Measurements from ENCODE around the gene APBB1.
A peak's percentile ranks its signal among the peaks of the same experiment; 100 is the strongest.

Gene APBB1

GRCh38 chr11:6400431-6401345 is 18.2 kb downstream of the APBB1 start:
- H2BK15ac ChIP-seq (replicated peaks; ENCODE audit: low read depth) = no peak overlapping the region
- no peak overlapping the region for H3K4ac ChIP-seq (ENCODE audit: low read depth, low read length)
- H3K4me3 ChIP-seq (ENCODE audit: low read length) = no peak overlapping the region
- H3K79me1 ChIP-seq (ENCODE audit: low read length) = no peaks in the 10 kb centered on the region
- H3K56ac ChIP-seq (ENCODE audit: low read length) = no peak overlapping the region
- no peaks in the 10 kb centered on the region for H3K79me2 ChIP-seq (ENCODE audit: control insufficient read depth, insufficient read depth, low read length)
- no peak for DNase-seq
- H3K18ac ChIP-seq (ENCODE audit: low read length) = no peak overlapping the region
- H4K8ac ChIP-seq (ENCODE audit: low read depth, low read length) = no peak overlapping the region
- no peak overlapping the region for H2BK5ac ChIP-seq (ENCODE audit: low read length)
- no peak overlapping the region for H3K4me2 ChIP-seq (ENCODE audit: low read length)
- no peak overlapping the region for H2AK5ac ChIP-seq (ENCODE audit: low read length)
- H3K23ac ChIP-seq (ENCODE audit: low read length) = no peak overlapping the region
- no peak overlapping the region for H3K9ac ChIP-seq (ENCODE audit: low read length)
- H3K36me3 ChIP-seq (ENCODE audit: control insufficient read depth, insufficient read depth, low read length) = no peaks in the 10 kb centered on the region
- H3K27me3 ChIP-seq (ENCODE audit: insufficient read depth, low read length, poor library complexity) = no peaks in the 10 kb centered on the region
- no peak overlapping the region for H4K5ac ChIP-seq (ENCODE audit: low read length)
- H2BK120ac ChIP-seq (ENCODE audit: low read depth, low read length) = no peak overlapping the region
- H3K4me1 ChIP-seq (ENCODE audit: control insufficient read depth, low read depth, low read length) = no peaks in the 10 kb centered on the region
- WGBS (ENCODE audit: extremely low coverage, insufficient coverage, low lambda C conversion rate) = no CpG with 5 or more reads among the region's 15 CpGs
- H3K27ac ChIP-seq (ENCODE audit: low read depth, low read length) = no peak overlapping the region

GRCh38 chr11:6397636-6398035 is 21.3 kb downstream of the APBB1 start:
- Histone ChIP-seq H3K4me2 (ENCODE audit: low read length) (no peak overlapping the region), H2BK15ac (replicated peaks; ENCODE audit: low read depth) (no peak overlapping the region), H3K27me3 (ENCODE audit: insufficient read depth, low read length, poor library complexity) (no peaks in the 10 kb centered on the region), H3K23ac (ENCODE audit: low read length) (no peak overlapping the region), H2BK5ac (ENCODE audit: low read length) (no peak overlapping the region), H3K79me1 (ENCODE audit: low read length) (no peaks in the 10 kb centered on the region), H2BK120ac (ENCODE audit: low read depth, low read length) (no peak overlapping the region), H3K4ac (ENCODE audit: low read depth, low read length) (no peak overlapping the region), H3K79me2 (ENCODE audit: control insufficient read depth, insufficient read depth, low read length) (no peaks in the 10 kb centered on the region), H4K5ac (ENCODE audit: low read length) (no peak overlapping the region), H3K4me3 (ENCODE audit: low read length) (no peak overlapping the region), H3K9ac (ENCODE audit: low read length) (no peak overlapping the region), H3K56ac (ENCODE audit: low read length) (no peak overlapping the region), H3K4me1 (ENCODE audit: control insufficient read depth, low read depth, low read length) (no peaks in the 10 kb centered on the region), H2AK5ac (ENCODE audit: low read length) (no peak overlapping the region), H3K36me3 (ENCODE audit: control insufficient read depth, insufficient read depth, low read length) (no peaks in the 10 kb centered on the region), H3K27ac (ENCODE audit: low read depth, low read length) (no peak overlapping the region), H4K8ac (ENCODE audit: low read depth, low read length) (no peak overlapping the region), H3K18ac (ENCODE audit: low read length) (no peak overlapping the region)
- no CpG with 5 or more reads among the region's 3 CpGs for WGBS (ENCODE audit: extremely low coverage, insufficient coverage, low lambda C conversion rate)
- DNase-seq = peak; percentile 54

GRCh38 chr11:6397156-6397555 is 21.7 kb downstream of the APBB1 start:
- no peaks in the 10 kb centered on the region for H3K4me1 ChIP-seq (ENCODE audit: control insufficient read depth, low read depth, low read length)

DNA sequence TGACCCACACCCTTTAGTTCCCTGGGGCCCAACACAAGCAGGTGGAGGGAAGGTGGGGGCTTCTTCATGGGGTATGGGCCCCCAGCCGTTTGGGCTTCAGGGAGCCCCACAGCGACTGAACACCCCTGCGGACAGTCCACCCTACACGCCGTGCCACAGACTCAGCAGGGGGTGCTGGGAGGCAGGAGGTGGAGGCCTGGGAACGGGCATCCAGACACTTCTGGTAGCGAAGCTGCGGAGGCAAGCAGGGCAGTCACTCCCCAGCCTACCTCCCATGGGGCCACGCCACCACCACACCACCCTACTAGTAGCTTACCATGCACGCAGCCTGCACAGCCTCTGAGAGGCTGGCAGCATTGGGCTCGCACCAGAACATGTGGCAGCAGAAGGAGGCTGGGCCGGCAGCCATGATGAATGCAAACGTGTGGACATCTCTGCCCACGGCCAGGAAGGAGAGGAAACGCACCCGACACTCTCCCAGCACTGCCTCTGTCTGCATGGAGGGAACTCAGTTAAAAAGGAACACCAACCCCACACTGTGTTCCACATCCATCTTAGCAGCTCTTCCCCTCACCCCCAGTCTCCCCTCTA is 23.3 kb downstream of the APBB1 start:
- no CpG with 5 or more reads among the region's 16 CpGs for WGBS (ENCODE audit: extremely low coverage, insufficient coverage, low lambda C conversion rate)
- no peak overlapping the region for H3K4me2 ChIP-seq (ENCODE audit: low read length)
- H3K4me1 ChIP-seq (ENCODE audit: control insufficient read depth, low read depth, low read length) = peaks cover 1% of the 10 kb centered on the region
- H3K23ac ChIP-seq (ENCODE audit: low read length) = no peak overlapping the region
- no peaks in the 10 kb centered on the region for H3K36me3 ChIP-seq (ENCODE audit: control insufficient read depth, insufficient read depth, low read length)
- no peak overlapping the region for H4K5ac ChIP-seq (ENCODE audit: low read length)
- no peak overlapping the region for H2BK15ac ChIP-seq (replicated peaks; ENCODE audit: low read depth)
- H3K18ac ChIP-seq (ENCODE audit: low read length) = no peak overlapping the region
- no peaks in the 10 kb centered on the region for H3K27me3 ChIP-seq (ENCODE audit: insufficient read depth, low read length, poor library complexity)
- H3K9ac ChIP-seq (ENCODE audit: low read length) = no peak overlapping the region
- H3K79me2 ChIP-seq (ENCODE audit: control insufficient read depth, insufficient read depth, low read length) = no peaks in the 10 kb centered on the region
- H2BK5ac ChIP-seq (ENCODE audit: low read length) = no peak overlapping the region
- no peaks in the 10 kb centered on the region for H3K79me1 ChIP-seq (ENCODE audit: low read length)
- H4K8ac ChIP-seq (ENCODE audit: low read depth, low read length) = no peak overlapping the region
- no peak for DNase-seq
- no peak overlapping the region for H3K27ac ChIP-seq (ENCODE audit: low read depth, low read length)
- H2AK5ac ChIP-seq (ENCODE audit: low read length) = no peak overlapping the region
- H3K4me3 ChIP-seq (ENCODE audit: low read length) = no peak overlapping the region
- no peak overlapping the region for H2BK120ac ChIP-seq (ENCODE audit: low read depth, low read length)
- H3K56ac ChIP-seq (ENCODE audit: low read length) = no peak overlapping the region
- no peak overlapping the region for H3K4ac ChIP-seq (ENCODE audit: low read depth, low read length)

More at GRCh38 chr11:6397156-6397555, 21.7 kb downstream of the APBB1 start:
- Histone ChIP-seq H3K27ac (ENCODE audit: low read depth, low read length) (no peak overlapping the region), H3K4me2 (ENCODE audit: low read length) (no peak overlapping the region), H3K56ac (ENCODE audit: low read length) (no peak overlapping the region), H2BK120ac (ENCODE audit: low read depth, low read length) (no peak overlapping the region), H3K4ac (ENCODE audit: low read depth, low read length) (no peak overlapping the region), H3K4me3 (ENCODE audit: low read length) (no peak overlapping the region), H3K79me2 (ENCODE audit: control insufficient read depth, insufficient read depth, low read length) (no peaks in the 10 kb centered on the region), H3K9ac (ENCODE audit: low read length) (no peak overlapping the region), H4K8ac (ENCODE audit: low read depth, low read length) (no peak overlapping the region), H2AK5ac (ENCODE audit: low read length) (no peak overlapping the region), H3K79me1 (ENCODE audit: low read length) (no peaks in the 10 kb centered on the region), H4K5ac (ENCODE audit: low read length) (no peak overlapping the region), H3K27me3 (ENCODE audit: insufficient read depth, low read length, poor library complexity) (no peaks in the 10 kb centered on the region), H3K18ac (ENCODE audit: low read length) (no peak overlapping the region), H3K36me3 (ENCODE audit: control insufficient read depth, insufficient read depth, low read length) (no peaks in the 10 kb centered on the region), H3K23ac (ENCODE audit: low read length) (no peak overlapping the region), H2BK5ac (ENCODE audit: low read length) (no peak overlapping the region), H2BK15ac (replicated peaks; ENCODE audit: low read depth) (no peak overlapping the region)
- no CpG with 5 or more reads among the region's 1 CpG for WGBS (ENCODE audit: extremely low coverage, insufficient coverage, low lambda C conversion rate)
- no peak for DNase-seq

DNA sequence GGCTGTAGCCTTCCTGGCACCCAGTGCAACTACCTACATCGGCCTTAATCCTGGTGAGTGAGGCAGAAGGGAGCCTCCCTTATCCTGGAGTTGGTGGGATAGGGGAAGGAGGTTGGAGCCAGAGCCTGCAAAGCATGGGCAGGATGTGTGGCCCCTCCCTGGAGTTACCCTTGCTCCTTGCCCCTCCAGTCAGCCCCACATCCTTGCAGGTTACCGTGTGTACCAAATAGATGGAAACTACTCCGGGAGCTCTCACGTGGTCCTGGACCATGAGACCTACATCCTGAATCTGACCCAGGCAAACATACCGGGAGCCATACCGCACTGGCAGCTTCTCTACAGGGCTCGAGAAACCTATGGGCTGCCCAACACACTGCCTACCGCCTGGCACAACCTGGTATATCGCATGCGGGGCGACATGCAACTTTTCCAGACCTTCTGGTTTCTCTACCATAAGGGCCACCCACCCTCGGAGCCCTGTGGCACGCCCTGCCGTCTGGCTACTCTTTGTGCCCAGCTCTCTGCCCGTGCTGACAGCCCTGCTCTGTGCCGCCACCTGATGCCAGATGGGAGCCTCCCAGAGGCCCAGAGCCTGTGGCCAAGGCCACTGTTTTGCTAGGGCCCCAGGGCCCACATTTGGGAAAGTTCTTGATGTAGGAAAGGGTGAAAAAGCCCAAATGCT is 24.8 kb downstream of the APBB1 start:
- Histone ChIP-seq H3K4me1 (ENCODE audit: control insufficient read depth, low read depth, low read length) (peaks cover 4% of the 10 kb centered on the region), H3K56ac (ENCODE audit: low read length) (no peak overlapping the region), H3K4me2 (ENCODE audit: low read length) (no peak overlapping the region), H2AK5ac (ENCODE audit: low read length) (no peak overlapping the region), H3K9ac (ENCODE audit: low read length) (no peak overlapping the region), H2BK15ac (replicated peaks; ENCODE audit: low read depth) (no peak overlapping the region), H4K5ac (ENCODE audit: low read length) (no peak overlapping the region), H3K79me2 (ENCODE audit: control insufficient read depth, insufficient read depth, low read length) (no peaks in the 10 kb centered on the region), H3K27ac (ENCODE audit: low read depth, low read length) (no peak overlapping the region), H3K18ac (ENCODE audit: low read length) (no peak overlapping the region), H3K27me3 (ENCODE audit: insufficient read depth, low read length, poor library complexity) (no peaks in the 10 kb centered on the region), H3K36me3 (ENCODE audit: control insufficient read depth, insufficient read depth, low read length) (no peaks in the 10 kb centered on the region), H2BK120ac (ENCODE audit: low read depth, low read length) (no peak overlapping the region), H4K8ac (ENCODE audit: low read depth, low read length) (no peak overlapping the region), H3K4ac (ENCODE audit: low read depth, low read length) (no peak overlapping the region), H2BK5ac (ENCODE audit: low read length) (no peak overlapping the region), H3K4me3 (ENCODE audit: low read length) (no peak overlapping the region), H3K79me1 (ENCODE audit: low read length) (no peaks in the 10 kb centered on the region), H3K23ac (ENCODE audit: low read length) (no peak overlapping the region)
- no peak for DNase-seq
- WGBS (ENCODE audit: extremely low coverage, insufficient coverage, low lambda C conversion rate) = no CpG with 5 or more reads among the region's 16 CpGs

Measured in mesendoderm (in vitro differentiated cells).